Hepatocyte (in vitro differentiated cells): ENCODE measurements around the gene KANK4.

Source experiments
- EZH2 ChIP-seq: fragments of 200-600 bp; sonication (generic); IDR thresholded peaks from 2 replicates; pipeline ENCODE4 v1.6.1; 2016; ENCODE audit warnings: antibody characterized with exemption, mild to moderate bottlenecking, borderline replicate concordance
- EZH2phosphoT487 ChIP-seq: fragments of 200-600 bp; sonication (generic); IDR thresholded peaks from one replicate; pipeline ENCODE4 v1.6.1; 2018; ENCODE audit warnings: antibody characterized with exemption, mild to moderate bottlenecking, low read depth, moderate library complexity; ENCODE audit not compliant: unreplicated experiment, severe bottlenecking

GRCh38 chr1:62282909-62283755 is 36.1 kb downstream of the KANK4 start:
- TF ChIP-seq EZH2 = no peak
- TF ChIP-seq EZH2phosphoT487 = no peak
